ENCODE measurements around the gene SASS6.

GRCh38 chr1:100089082-100089481 lies 43.6 kb downstream of the SASS6 start:
- TF ChIP-seq CTCF (IDR thresholded peaks at IDR 0.05) = no peak
- no peak for TF ChIP-seq POLR2A (IDR thresholded peaks at IDR 0.05)

Data from lower leg skin (tissue), 3 donors.